Neural cell (in vitro differentiated cells): ENCODE measurements around the gene KANSL1L. TPM values are rescaled to one million over a fixed set of nuclear protein-coding genes. Genes with fewer than 3 reads are reported as not detected.

Source experiments
- H2AFZ ChIP-seq: fragments of 200-600, 300-800 bp; sonication (generic), shearing (Covaris generic); 2 replicates; pipeline ENCODE4 v1.6.0; 2014; ENCODE audit warnings: low read depth, mild to moderate bottlenecking, antibody characterized with exemption, low read length, moderate library complexity
- H3F3A ChIP-seq: fragments of 200-600 bp; shearing (Covaris generic); 2 replicates; pipeline ENCODE4 v1.6.1; 2016; ENCODE audit warnings: mild to moderate bottlenecking, moderate library complexity, mixed read lengths, antibody characterized with exemption, low read length; ENCODE audit not compliant: insufficient read depth, poor library complexity, severe bottlenecking
- H3K27ac ChIP-seq: fragments of 200-600, 300-800 bp; sonication (generic), shearing (Covaris generic); 2 replicates; pipeline ENCODE4 v1.5.1; 2014; ENCODE audit warnings: mild to moderate bottlenecking, low read length, moderate library complexity
- H3K27me3 ChIP-seq: fragments of 300-800, 200-600 bp; sonication (generic), shearing (Covaris generic); 2 replicates; pipeline ENCODE4 v1.6.0; 2014; ENCODE audit warnings: mild to moderate bottlenecking, low read depth, low read length, moderate library complexity; ENCODE audit not compliant: insufficient read depth
- H3K36me3 ChIP-seq: fragments of 300-800, 200-600 bp; sonication (generic), shearing (Covaris generic); 2 replicates; pipeline ENCODE4 v1.5.1; 2014; ENCODE audit warnings: mild to moderate bottlenecking, antibody characterized with exemption, low read length, moderate library complexity; ENCODE audit not compliant: insufficient read depth
- H3K4me2 ChIP-seq: fragments of 300-800, 200-600 bp; sonication (generic), shearing (Covaris generic); 2 replicates; pipeline ENCODE4 v1.6.0; 2014; ENCODE audit warnings: mild to moderate bottlenecking, low read length
- H3K4me3 ChIP-seq: fragments of 300-800, 200-600 bp; sonication (generic), shearing (Covaris generic); 2 replicates; pipeline ENCODE4 v1.5.1; 2014; ENCODE audit warnings: mild to moderate bottlenecking, low read length, moderate library complexity
- H3K79me2 ChIP-seq: fragments of 200-600 bp; shearing (Covaris generic); replicated peaks from 2 replicates; pipeline ENCODE4 v1.6.0; 2014; ENCODE audit warnings: mild to moderate bottlenecking, low read length, moderate library complexity; ENCODE audit not compliant: insufficient read depth
- H3K9ac ChIP-seq: fragments of 300-800, 200-600 bp; sonication (generic), shearing (Covaris generic); 2 replicates; pipeline ENCODE4 v1.6.1; 2016; ENCODE audit warnings: mild to moderate bottlenecking, low read length, mixed read lengths
- H3K9me2 ChIP-seq: fragments of 200-600 bp; shearing (Covaris generic); 2 replicates; pipeline ENCODE4 v1.6.1; 2016; ENCODE audit warnings: mild to moderate bottlenecking, low read length, mixed read lengths; ENCODE audit not compliant: insufficient read depth
- H3K9me3 ChIP-seq: fragments of 200-600, 300-800 bp; sonication (generic), shearing (Covaris generic); 2 replicates; pipeline ENCODE4 v1.6.1; 2016; ENCODE audit warnings: mild to moderate bottlenecking, mixed run types, low read length, moderate library complexity, mixed read lengths
- H4K20me1 ChIP-seq: fragments of 200-600 bp; shearing (Covaris generic); 2 replicates; pipeline ENCODE4 v1.6.1; 2016; ENCODE audit warnings: mild to moderate bottlenecking, mixed run types; ENCODE audit not compliant: insufficient read depth
- EP300 ChIP-seq: fragments of 450-650 bp; conservative IDR thresholded peaks from 2 replicates; pipeline ENCODE4 v1.6.1; 2014; ENCODE audit warnings: antibody characterized with exemption, mild to moderate bottlenecking, moderate library complexity; ENCODE audit not compliant: poor library complexity, severe bottlenecking
- EZH2 ChIP-seq: fragments of 200-600, 300-800 bp; shearing (Covaris generic), sonication (generic); IDR thresholded peaks from 2 replicates; pipeline ENCODE4 v1.6.1; 2014; ENCODE audit warnings: antibody characterized with exemption, low read length, borderline replicate concordance, mild to moderate bottlenecking; ENCODE audit not compliant: insufficient read depth, poor library complexity, severe bottlenecking
- MXI1 ChIP-seq: fragments of 450-650 bp; conservative IDR thresholded peaks from 2 replicates; pipeline ENCODE4 v1.6.1; 2014; ENCODE audit warnings: antibody characterized with exemption, mild to moderate bottlenecking; ENCODE audit not compliant: poor library complexity, severe bottlenecking
- POLR2AphosphoS5 ChIP-seq: IDR thresholded peaks from 2 replicates; pipeline ENCODE4 v1.6.1; 2012
- RAD21 ChIP-seq: fragments of 450-650 bp; conservative IDR thresholded peaks from 2 replicates; pipeline ENCODE4 v1.6.1; 2014; ENCODE audit warnings: antibody characterized with exemption, mild to moderate bottlenecking, moderate library complexity
- REST ChIP-seq: IDR thresholded peaks from 2 replicates; pipeline ENCODE4 v1.6.1; 2012; ENCODE audit warnings: borderline replicate concordance
- SMC3 ChIP-seq: fragments of 450-650 bp; conservative IDR thresholded peaks from 2 replicates; pipeline ENCODE4 v1.6.1; 2014; ENCODE audit warnings: antibody characterized with exemption, mild to moderate bottlenecking, moderate library complexity; ENCODE audit not compliant: poor library complexity
- TAF1 ChIP-seq: IDR thresholded peaks from 2 replicates; pipeline ENCODE4 v1.6.1; 2012; ENCODE audit warnings: low read depth
- polyA plus RNA-seq: library from polyadenylated mRNA; depleted of rRNA; stranded (reverse); fragments of >200 nt; gene quantifications from 2 replicates; pipeline ENCODE4 v1.2.3, GENCODE V29; 2014
- TF ChIP-seq, protein P1 (sequence below): fragments of 450-650 bp; IDR thresholded peaks from 2 replicates; pipeline ENCODE4 v1.5.1; 2014; ENCODE audit warnings: antibody characterized with exemption, mild to moderate bottlenecking, moderate library complexity; ENCODE audit not compliant: poor library complexity, severe bottlenecking

KANSL1L gene
- polyA plus RNA-seq, 1 donor from 2014 or later: 27.6 TPM

DNA sequence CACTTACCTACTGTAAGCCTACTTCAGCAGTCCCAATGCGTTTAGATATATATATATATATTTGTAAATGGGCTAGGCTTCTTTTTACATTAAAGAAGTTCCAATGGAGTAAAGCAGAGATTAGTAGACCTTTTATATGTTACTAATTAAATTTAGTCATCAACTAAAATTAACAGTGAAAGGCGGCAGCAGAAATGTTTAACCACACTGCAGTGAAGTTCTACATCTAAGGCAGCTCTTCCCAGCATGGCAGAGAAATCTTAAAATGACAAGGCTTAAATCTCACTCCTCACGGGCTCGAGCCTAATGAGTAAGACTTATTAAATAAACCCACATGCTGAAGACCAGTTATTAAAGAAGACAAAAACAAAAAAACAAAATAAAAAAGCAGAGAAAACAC is 19.1 kb upstream of the KANSL1L start:
- Histone ChIP-seq H3K9ac (no peak overlapping the region), H3K79me2 (no peaks in the 10 kb centered on the region), H3K36me3 (no peaks in the 10 kb centered on the region), H3K9me3 (no peaks in the 10 kb centered on the region), H3K4me2 (no peak overlapping the region), H4K20me1 (no peaks in the 10 kb centered on the region), H3K27me3 (no peaks in the 10 kb centered on the region), H2AFZ (no peak overlapping the region), H3K27ac (no peak overlapping the region), H3K4me3 (no peak overlapping the region), H3K9me2 (no peaks in the 10 kb centered on the region), H3F3A (no peaks in the 10 kb centered on the region)
- TF ChIP-seq RAD21: no peak
- no peak for TF ChIP-seq MXI1
- TF ChIP-seq, protein P1, sequence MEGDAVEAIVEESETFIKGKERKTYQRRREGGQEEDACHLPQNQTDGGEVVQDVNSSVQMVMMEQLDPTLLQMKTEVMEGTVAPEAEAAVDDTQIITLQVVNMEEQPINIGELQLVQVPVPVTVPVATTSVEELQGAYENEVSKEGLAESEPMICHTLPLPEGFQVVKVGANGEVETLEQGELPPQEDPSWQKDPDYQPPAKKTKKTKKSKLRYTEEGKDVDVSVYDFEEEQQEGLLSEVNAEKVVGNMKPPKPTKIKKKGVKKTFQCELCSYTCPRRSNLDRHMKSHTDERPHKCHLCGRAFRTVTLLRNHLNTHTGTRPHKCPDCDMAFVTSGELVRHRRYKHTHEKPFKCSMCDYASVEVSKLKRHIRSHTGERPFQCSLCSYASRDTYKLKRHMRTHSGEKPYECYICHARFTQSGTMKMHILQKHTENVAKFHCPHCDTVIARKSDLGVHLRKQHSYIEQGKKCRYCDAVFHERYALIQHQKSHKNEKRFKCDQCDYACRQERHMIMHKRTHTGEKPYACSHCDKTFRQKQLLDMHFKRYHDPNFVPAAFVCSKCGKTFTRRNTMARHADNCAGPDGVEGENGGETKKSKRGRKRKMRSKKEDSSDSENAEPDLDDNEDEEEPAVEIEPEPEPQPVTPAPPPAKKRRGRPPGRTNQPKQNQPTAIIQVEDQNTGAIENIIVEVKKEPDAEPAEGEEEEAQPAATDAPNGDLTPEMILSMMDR: no peak
- no peak for TF ChIP-seq REST
- no peak for TF ChIP-seq TAF1
- TF ChIP-seq EP300: no peak
- no peak for TF ChIP-seq EZH2
- TF ChIP-seq POLR2AphosphoS5: no peak
- no peak for TF ChIP-seq SMC3

GRCh38 chr2:210189452-210190138 is 18.4 kb upstream of the KANSL1L start:
- Histone ChIP-seq H3K4me2 (no peak overlapping the region), H3F3A (no peaks in the 10 kb centered on the region)
- no peak for TF ChIP-seq REST
- no peak for TF ChIP-seq POLR2AphosphoS5
- no peak for TF ChIP-seq SMC3

More at GRCh38 chr2:210189452-210190138, 18.4 kb upstream of the KANSL1L start:
- Histone ChIP-seq H3K79me2 (no peaks in the 10 kb centered on the region), H3K9ac (no peak overlapping the region), H2AFZ (no peak overlapping the region), H3K4me3 (no peak overlapping the region), H3K27me3 (no peaks in the 10 kb centered on the region), H3K27ac (no peak overlapping the region), H3K36me3 (no peaks in the 10 kb centered on the region), H3K9me2 (no peaks in the 10 kb centered on the region), H3K9me3 (no peaks in the 10 kb centered on the region), H4K20me1 (no peaks in the 10 kb centered on the region)
